HCT116 (cell line): ENCODE data around the gene CENPL.

ENCODE experiments used
- SRF ChIP-seq: IDR thresholded peaks from 2 replicates; pipeline ENCODE4 v1.6.1; 2012; ENCODE audit warnings: low read depth
- TF ChIP-seq, protein P1 (sequence below), 3 experiments: fragments of 200-600 bp in 1 of 3; sonication (generic) in 1 of 3; IDR thresholded peaks in 2 of 3; conservative IDR thresholded peaks in 1 of 3; 2 replicates each; pipeline ENCODE4 v1.5.1; 2012 to 2017; ENCODE audit warnings: low read depth in 2 of 3, low read length in 2 of 3, antibody characterized with exemption in 1 of 3, borderline replicate concordance in 1 of 3, control low read depth in 1 of 3, mild to moderate bottlenecking in 1 of 3, mixed read lengths in 1 of 3, mixed run types in 1 of 3, moderate library complexity in 1 of 3; ENCODE audit not compliant: insufficient read depth in 1 of 3

- TF ChIP-seq, protein P1, sequence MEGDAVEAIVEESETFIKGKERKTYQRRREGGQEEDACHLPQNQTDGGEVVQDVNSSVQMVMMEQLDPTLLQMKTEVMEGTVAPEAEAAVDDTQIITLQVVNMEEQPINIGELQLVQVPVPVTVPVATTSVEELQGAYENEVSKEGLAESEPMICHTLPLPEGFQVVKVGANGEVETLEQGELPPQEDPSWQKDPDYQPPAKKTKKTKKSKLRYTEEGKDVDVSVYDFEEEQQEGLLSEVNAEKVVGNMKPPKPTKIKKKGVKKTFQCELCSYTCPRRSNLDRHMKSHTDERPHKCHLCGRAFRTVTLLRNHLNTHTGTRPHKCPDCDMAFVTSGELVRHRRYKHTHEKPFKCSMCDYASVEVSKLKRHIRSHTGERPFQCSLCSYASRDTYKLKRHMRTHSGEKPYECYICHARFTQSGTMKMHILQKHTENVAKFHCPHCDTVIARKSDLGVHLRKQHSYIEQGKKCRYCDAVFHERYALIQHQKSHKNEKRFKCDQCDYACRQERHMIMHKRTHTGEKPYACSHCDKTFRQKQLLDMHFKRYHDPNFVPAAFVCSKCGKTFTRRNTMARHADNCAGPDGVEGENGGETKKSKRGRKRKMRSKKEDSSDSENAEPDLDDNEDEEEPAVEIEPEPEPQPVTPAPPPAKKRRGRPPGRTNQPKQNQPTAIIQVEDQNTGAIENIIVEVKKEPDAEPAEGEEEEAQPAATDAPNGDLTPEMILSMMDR (IDR thresholded peaks at IDR 0.05 in 2 of 3, conservative IDR thresholded peaks at IDR 0.05 in 1 of 3; ENCODE audit: borderline replicate concordance in 1 of 3, insufficient read depth in 1 of 3, low read depth in 2 of 3, low read length in 2 of 3) = no peak
- TF ChIP-seq SRF = no peak
These were observed 55.9 kb downstream of the CENPL start for GRCh38 chr1:173768827-173769226.
